Measurements from ENCODE around the gene P2RY11. TPM values are rescaled to one million over a fixed set of nuclear protein-coding genes. Genes with fewer than 3 reads are reported as not detected.
A peak's percentile ranks its signal among the peaks of the same experiment; 100 is the strongest.

P2RY11 gene
- total and polyA plus RNA-seq, 2 of the 4 experiments (the other 2 are of a cell fraction) = 0.54 to 4.5 TPM

- TF ChIP-seq BHLHE40 (IDR thresholded peaks at IDR 0.05; ENCODE audit: low read depth, low read length) = no peak
These were observed 26.5 kb downstream of the P2RY11 start (continued) for GRCh38 chr19:10137751-10138682.

- Histone ChIP-seq H3K4me2 (ENCODE audit: low read depth, low read length) (no peak overlapping the region), H3K9ac (ENCODE audit: low read depth, low read length) (no peak overlapping the region), H2BK20ac (ENCODE audit: low read depth, low read length) (no peak overlapping the region), H3K36me3 (ENCODE audit: control insufficient read depth, insufficient read depth, low read length) (peaks cover 81% of the 10 kb centered on the region), H3K14ac (replicated peaks; ENCODE audit: low read depth, low read length) (no peak overlapping the region), H2BK5ac (ENCODE audit: low read depth, low read length, poor library complexity, severe bottlenecking) (no peak overlapping the region), H2BK15ac (ENCODE audit: low read depth, low read length) (no peak overlapping the region), H2BK120ac (ENCODE audit: low read depth, low read length) (no peak overlapping the region), H4K5ac (ENCODE audit: low read depth, low read length) (no peak overlapping the region), H3K4me1 (ENCODE audit: control insufficient read depth, insufficient read depth, low read length) (no peaks in the 10 kb centered on the region), H3K56ac (ENCODE audit: extremely low read depth, insufficient read depth, low read length) (no peak overlapping the region), H3K9me1 (ENCODE audit: insufficient read depth, low read length) (no peaks in the 10 kb centered on the region), H4K91ac (ENCODE audit: insufficient read depth, low read depth, low read length) (no peak overlapping the region), H3K4me3 (ENCODE audit: insufficient read depth, low read depth, low read length) (no peak overlapping the region), H3K27me3 (ENCODE audit: control insufficient read depth, insufficient read depth, low read length) (no peaks in the 10 kb centered on the region), H3K23ac (ENCODE audit: low read depth, low read length) (no peak overlapping the region), H3K4ac (ENCODE audit: low read depth, low read length) (no peak overlapping the region), H3K18ac (ENCODE audit: low read depth, low read length) (no peak overlapping the region), H3K27ac (ENCODE audit: insufficient read depth, low read length) (no peak overlapping the region), H3K9me3 (ENCODE audit: control insufficient read depth, insufficient read depth, low read length) (no peaks in the 10 kb centered on the region), H2AFZ (replicated peaks; ENCODE audit: low read length, poor library complexity) (no peak overlapping the region), H3K79me1 (ENCODE audit: low read depth in 1 of 2, low read length in 2 of 2) (peaks cover 7 to 11% of the 10 kb centered on the region in 2 experiments; a peak in 3 of 4 replicates), H4K20me1 (ENCODE audit: insufficient read depth, low read length) (no peaks in the 10 kb centered on the region; the same call in 1 of the 2 replicates), H2AK9ac (replicated peaks; ENCODE audit: low read depth, low read length, poor library complexity) (peak overlapping the region; percentile 16), H2AK5ac (ENCODE audit: low read depth, low read length) (no peak overlapping the region), H4K8ac (ENCODE audit: low read depth in 2 of 2, low read length in 2 of 2) (no peak overlapping the region)
- ATAC-seq (ENCODE audit: low read depth) (no peak), DNase-seq (no peak)
- dilution Hi-C loops (cut with HindIII; ENCODE audit: low sequenced_read_pairs, unreplicated experiment) = no loop called here
- POLR2A ChIA-PET (ENCODE audit: unreplicated experiment) = no interaction called here
- WGBS, 2 experiments (ENCODE audit: extremely low coverage in 2 of 2, insufficient read length in 1 of 2) = 93% methylated on average over 22 of the region's 27 CpGs; no CpG with 5 or more reads in 1 of the 2 experiments
- in situ Hi-C loops (cut with MboI; ENCODE audit: low sequenced_read_pairs) = no loop called here
- CTCF ChIA-PET = no interaction called here
- no TSS peak for BruUV-seq (replicated peaks)
- intact Hi-C loops (cut with micrococcal nuclease) = no loop called here
- TF ChIP-seq CEBPB (IDR thresholded peaks at IDR 0.05; ENCODE audit: low read depth, low read length) (no peak), FOS (IDR thresholded peaks at IDR 0.05; ENCODE audit: low read depth, low read length) (no peak), BHLHE40 (IDR thresholded peaks at IDR 0.05; ENCODE audit: low read depth, low read length) (no peak), RFX5 (IDR thresholded peaks at IDR 0.05; ENCODE audit: low read depth, low read length) (no peak), RAD21 (IDR thresholded peaks at IDR 0.05; ENCODE audit: low read length) (no peak), RCOR1 (IDR thresholded peaks at IDR 0.05; ENCODE audit: insufficient replicate concordance, low read length) (no peak), SMC3 (IDR thresholded peaks at IDR 0.05; ENCODE audit: low read depth, low read length) (no peak), NFE2L2 (IDR thresholded peaks at IDR 0.05; ENCODE audit: low read depth, low read length) (no peak), MAZ (IDR thresholded peaks at IDR 0.05; ENCODE audit: borderline replicate concordance, low read depth, low read length) (no peak), MXI1 (IDR thresholded peaks at IDR 0.05; ENCODE audit: borderline replicate concordance, low read depth, low read length) (no peak), POLR2A (IDR thresholded peaks at IDR 0.05; ENCODE audit: low read depth, low read length) (no peak)
- TF ChIP-seq, protein P1, sequence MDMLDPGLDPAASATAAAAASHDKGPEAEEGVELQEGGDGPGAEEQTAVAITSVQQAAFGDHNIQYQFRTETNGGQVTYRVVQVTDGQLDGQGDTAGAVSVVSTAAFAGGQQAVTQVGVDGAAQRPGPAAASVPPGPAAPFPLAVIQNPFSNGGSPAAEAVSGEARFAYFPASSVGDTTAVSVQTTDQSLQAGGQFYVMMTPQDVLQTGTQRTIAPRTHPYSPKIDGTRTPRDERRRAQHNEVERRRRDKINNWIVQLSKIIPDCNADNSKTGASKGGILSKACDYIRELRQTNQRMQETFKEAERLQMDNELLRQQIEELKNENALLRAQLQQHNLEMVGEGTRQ (IDR thresholded peaks at IDR 0.05; ENCODE audit: low read depth, low read length) = no peak
These were observed 27.6 kb downstream of the P2RY11 start for GRCh38 chr19:10138879-10139795.

All from IMR-90 (cell line).